Panc1 (cell line): Measurements from ENCODE around the gene GPC3. TPM values are rescaled to one million over a fixed set of nuclear protein-coding genes. Genes with fewer than 3 reads are reported as not detected.
"Not testable (repeated sequence)": the region's sequence is repeated elsewhere in the genome, so short reads cannot be mapped to it uniquely, and the experiment has no call there.

Experiments
- ATAC-seq: fragments of 200-7000 bp; cut with Tn5 transposase; 2 replicates; pipeline ENCODE4 v1.9.1; 2020; ENCODE audit warnings: mild to moderate bottlenecking, moderate library complexity
- BruUV-seq: library from RNA; stranded (reverse); fragments of 400-500 nt; replicated peaks from 2 replicates; lab custom pipeline; 2021; lab: Mats Ljungman, UMichigan
- CTCF ChIA-PET: fragments of 300-600 bp; sonication (Branson Sonifier 250); formaldehyde crosslinking; loops from one replicate; lab custom pipeline; 2022; ENCODE audit warnings: antibody characterized with exemption; lab: Charles Lee
- POLR2A ChIA-PET: fragments of 300-600 bp; sonication (Branson Sonifier 250); formaldehyde crosslinking; loops from one replicate; lab custom pipeline; 2022; ENCODE audit warnings: antibody characterized with exemption; lab: Charles Lee
- DNase-seq: peaks from one replicate; pipeline ENCODE4 v3.0.0-alpha.2; 2010; ENCODE audit warnings: low read depth, low spot score
- H3K27ac ChIP-seq: 2 replicates; pipeline ENCODE4 v1.5.1; 2011; ENCODE audit warnings: mild to moderate bottlenecking, low read length, inconsistent platforms
- H3K27me3 ChIP-seq: fragments of 200-500 bp; sonication (Bioruptor generic); 2 replicates; pipeline ENCODE4 v1.6.0; 2014; ENCODE audit warnings: low read length, inconsistent platforms; ENCODE audit not compliant: control insufficient read depth, insufficient read depth
- H3K36me3 ChIP-seq: fragments of 200-500 bp; sonication (Bioruptor generic); 2 replicates; pipeline ENCODE4 v1.5.1; 2014; ENCODE audit warnings: inconsistent platforms, mild to moderate bottlenecking, low read length, moderate library complexity; ENCODE audit not compliant: control insufficient read depth, insufficient read depth
- H3K4me1 ChIP-seq: 2 replicates; pipeline ENCODE4 v1.5.1; 2011; ENCODE audit warnings: inconsistent platforms, mild to moderate bottlenecking, low read length, moderate library complexity; ENCODE audit not compliant: control insufficient read depth, insufficient read depth
- H3K4me3 ChIP-seq, 2 experiments: 2 replicates each; pipeline ENCODE4 v1.5.1; 2011 to 2012; ENCODE audit warnings: low read depth in 2 of 2, low read length in 2 of 2, mild to moderate bottlenecking in 2 of 2, inconsistent platforms in 1 of 2, moderate library complexity in 1 of 2
- H3K9me3 ChIP-seq: fragments of 200-500 bp; sonication (Bioruptor generic); 2 replicates; pipeline ENCODE4 v1.5.1; 2014; ENCODE audit warnings: low read depth, mild to moderate bottlenecking, inconsistent platforms, low read length, moderate library complexity; ENCODE audit not compliant: control insufficient read depth, insufficient read depth
- POLR2AphosphoS5 ChIP-seq: IDR thresholded peaks from 2 replicates; pipeline ENCODE4 v1.6.1; 2012; ENCODE audit warnings: mild to moderate bottlenecking, low read depth, low read length, moderate library complexity
- REST ChIP-seq, 2 experiments: IDR thresholded peaks; 2 replicates each; pipeline ENCODE4 v1.6.1; 2011 to 2012; ENCODE audit warnings: low read depth in 2 of 2, control low read depth in 1 of 2, low read length in 1 of 2, mild to moderate bottlenecking in 1 of 2, moderate library complexity in 1 of 2; ENCODE audit not compliant: insufficient read depth in 1 of 2
- SIN3A ChIP-seq: IDR thresholded peaks from 2 replicates; pipeline ENCODE4 v1.6.1; 2012; ENCODE audit warnings: low read depth, mild to moderate bottlenecking, low read length, moderate library complexity, borderline replicate concordance; ENCODE audit not compliant: insufficient read depth
- TCF7L2 ChIP-seq: IDR thresholded peaks from 2 replicates; pipeline ENCODE4 v1.6.1; 2011; ENCODE audit warnings: mild to moderate bottlenecking, low read depth, low read length, inconsistent platforms
- in situ Hi-C: cut with HindIII; loops from 2 replicates; pipeline ENCODE4 v1.10.0; 2016; ENCODE audit warnings: low sequenced_read_pairs, low pct_unique_long_range_greater_than_20kb
- intact Hi-C: fragments of 100-400 bp; cut with micrococcal nuclease; formaldehyde crosslinking; loops from one replicate; pipeline ENCODE4 v1.10.0; 2022; ENCODE audit not compliant: unreplicated experiment
- total RNA-seq: library from RNA; stranded (reverse); gene quantifications from one replicate; pipeline ENCODE4 v1.2.1, GENCODE V29; 2021; ENCODE audit not compliant: unreplicated experiment
- TF ChIP-seq, protein P1 (sequence below): fragments of 450-650 bp; IDR thresholded peaks from 2 replicates; pipeline ENCODE4 v1.5.1; 2017; ENCODE audit warnings: mild to moderate bottlenecking

GPC3 gene
- total RNA-seq, 1 experiment from 2014 or later, result 0.95 TPM

- in situ Hi-C loops, result no loop called here
- BruUV-seq, result no TSS peak
- intact Hi-C loops, result no loop called here
- Histone ChIP-seq H3K27me3 (no peaks in the 10 kb centered on the region), H3K4me3 (no peak overlapping the region), H3K4me1 (no peaks in the 10 kb centered on the region), H3K27ac (no peak overlapping the region), H3K9me3 (no peaks in the 10 kb centered on the region), H3K36me3 (no peaks in the 10 kb centered on the region)
- ChIA-PET CTCF (no interaction called here), POLR2A (no interaction called here)
- DNase-seq (no peak), ATAC-seq (no peak)
- TF ChIP-seq TCF7L2, result no peak
- TF ChIP-seq SIN3A, result no peak
- TF ChIP-seq, protein P1, sequence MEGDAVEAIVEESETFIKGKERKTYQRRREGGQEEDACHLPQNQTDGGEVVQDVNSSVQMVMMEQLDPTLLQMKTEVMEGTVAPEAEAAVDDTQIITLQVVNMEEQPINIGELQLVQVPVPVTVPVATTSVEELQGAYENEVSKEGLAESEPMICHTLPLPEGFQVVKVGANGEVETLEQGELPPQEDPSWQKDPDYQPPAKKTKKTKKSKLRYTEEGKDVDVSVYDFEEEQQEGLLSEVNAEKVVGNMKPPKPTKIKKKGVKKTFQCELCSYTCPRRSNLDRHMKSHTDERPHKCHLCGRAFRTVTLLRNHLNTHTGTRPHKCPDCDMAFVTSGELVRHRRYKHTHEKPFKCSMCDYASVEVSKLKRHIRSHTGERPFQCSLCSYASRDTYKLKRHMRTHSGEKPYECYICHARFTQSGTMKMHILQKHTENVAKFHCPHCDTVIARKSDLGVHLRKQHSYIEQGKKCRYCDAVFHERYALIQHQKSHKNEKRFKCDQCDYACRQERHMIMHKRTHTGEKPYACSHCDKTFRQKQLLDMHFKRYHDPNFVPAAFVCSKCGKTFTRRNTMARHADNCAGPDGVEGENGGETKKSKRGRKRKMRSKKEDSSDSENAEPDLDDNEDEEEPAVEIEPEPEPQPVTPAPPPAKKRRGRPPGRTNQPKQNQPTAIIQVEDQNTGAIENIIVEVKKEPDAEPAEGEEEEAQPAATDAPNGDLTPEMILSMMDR, result no peak
- no peak for TF ChIP-seq REST (IDR thresholded peaks at IDR 0.05; ENCODE audit: insufficient read depth in 1 of 2, low read depth in 2 of 2, low read length in 1 of 2)
- TF ChIP-seq POLR2AphosphoS5, result no peak
These were observed 357.7 kb downstream of the GPC3 start for GRCh38 chrX:133627673-133628072.

GRCh38 chrX:133621384-133621783, 364.0 kb downstream of the GPC3 start:
- H3K9me3 ChIP-seq, BruUV-seq, in situ Hi-C loops, ATAC-seq, intact Hi-C loops, CTCF ChIA-PET, H3K27me3 ChIP-seq, DNase-seq, H3K4me1 ChIP-seq, H3K4me3 ChIP-seq, POLR2A ChIA-PET, H3K27ac ChIP-seq, H3K36me3 ChIP-seq: not testable (repeated sequence)

- Histone ChIP-seq H3K27me3 (no peaks in the 10 kb centered on the region), H3K4me3 (no peak overlapping the region), H3K4me1 (no peaks in the 10 kb centered on the region), H3K9me3 (no peaks in the 10 kb centered on the region), H3K36me3 (no peaks in the 10 kb centered on the region), H3K27ac (no peak overlapping the region)
- TF ChIP-seq POLR2AphosphoS5, result no peak
- no peak for TF ChIP-seq SIN3A
- no peak for TF ChIP-seq REST (IDR thresholded peaks at IDR 0.05; ENCODE audit: insufficient read depth in 1 of 2, low read depth in 2 of 2, low read length in 1 of 2)
- TF ChIP-seq TCF7L2, result no peak
- TF ChIP-seq, protein P1, result no peak
- BruUV-seq, result no TSS peak
- no peak for ATAC-seq
- in situ Hi-C loops, result no loop called here
- intact Hi-C loops, result no loop called here
- ChIA-PET POLR2A (no interaction called here), CTCF (no interaction called here)
- DNase-seq, result no peak
These were observed 373.7 kb downstream of the GPC3 start for GRCh38 chrX:133611676-133612075.
